K562 treated with DMSO at 1 percent for 12 hours (cell line): ENCODE data around the gene EBLN1. TPM values are rescaled to one million over a fixed set of nuclear protein-coding genes. Genes with fewer than 3 reads are reported as not detected.

Source experiments
- total RNA-seq: library from RNA; unstranded; fragments of 300-600 nt; gene quantifications from 2 replicates; pipeline ENCODE4 v1.2.3, GENCODE V29; 2022; ENCODE audit not compliant: insufficient read depth

The EBLN1 gene
- total RNA-seq: not detected in 2 replicates

DNA sequence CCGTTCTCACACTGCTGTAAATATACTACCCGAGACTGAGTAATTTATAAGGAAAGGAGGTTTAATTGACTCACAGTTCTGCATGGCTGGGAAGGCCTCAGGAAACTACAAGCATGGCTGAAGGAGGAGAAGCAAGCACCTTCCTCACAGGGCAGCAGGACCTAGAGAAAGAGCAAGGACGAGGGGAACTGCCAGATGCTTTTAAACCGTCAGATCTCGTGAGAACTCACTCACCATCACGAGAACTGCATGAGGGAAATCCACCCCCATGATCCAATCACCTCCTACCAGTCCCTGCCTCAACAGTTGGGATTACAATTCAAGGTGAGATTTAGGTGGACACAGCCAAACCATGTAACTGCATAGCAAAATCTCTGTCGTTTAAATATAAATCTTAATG is at the start of gene EBLN1:
Gene EBLN1, minus strand, starts transcription at position 174 of the 400 bp plus-strand sequence. CDS start 8,032 bp downstream, outside the sequence.

Other genes starting within 250 kb of the EBLN1 start
- 63.7 and 67.9 TPM in 2 replicates for gene DNAJC1, start 214.3 kb downstream of the EBLN1 start, total RNA-seq
- gene COMMD3, start 98.4 kb upstream of the EBLN1 start, total RNA-seq: 83.6 and 121 TPM in 2 replicates
- gene BMI1, start 103.1 kb upstream of the EBLN1 start, total RNA-seq: 33.5 and 68.4 TPM in 2 replicates
- 4.8 and 6.0 TPM in 2 replicates for gene SPAG6, start 127.5 kb upstream of the EBLN1 start, total RNA-seq